Measurements from ENCODE around the gene TSC2. TPM values are rescaled to one million over a fixed set of nuclear protein-coding genes. Genes with fewer than 3 reads are reported as not detected.
A peak's percentile ranks its signal among the peaks of the same experiment; 100 is the strongest.

Gene TSC2
- total and polyA plus RNA-seq, 9 of the 15 experiments (the other 6 are each of a cell fraction or from before 2014, with no cell fraction given) = 1.3 to 68.1 (median 16.6) TPM

DNA sequence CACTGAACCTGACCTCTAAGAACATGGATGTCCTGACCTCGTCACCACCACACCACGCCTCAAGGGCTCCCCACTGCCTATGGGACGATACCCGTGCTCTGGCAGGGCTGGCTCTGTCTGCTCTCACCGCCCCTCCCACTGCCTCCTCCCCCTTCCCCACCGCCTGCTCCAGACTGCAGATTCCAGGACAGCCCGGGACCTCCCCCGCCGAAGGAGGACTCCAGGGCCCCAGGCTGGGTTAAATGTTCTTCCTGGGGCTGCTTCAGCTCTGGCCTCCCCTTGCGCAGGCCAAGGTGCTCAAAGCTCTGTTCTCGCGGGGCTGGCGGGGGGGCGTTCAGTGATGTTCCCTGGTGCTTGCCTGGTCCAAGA lies 25.1 kb upstream of the TSC2 start (continued):
- TF ChIP-seq, protein P1, sequence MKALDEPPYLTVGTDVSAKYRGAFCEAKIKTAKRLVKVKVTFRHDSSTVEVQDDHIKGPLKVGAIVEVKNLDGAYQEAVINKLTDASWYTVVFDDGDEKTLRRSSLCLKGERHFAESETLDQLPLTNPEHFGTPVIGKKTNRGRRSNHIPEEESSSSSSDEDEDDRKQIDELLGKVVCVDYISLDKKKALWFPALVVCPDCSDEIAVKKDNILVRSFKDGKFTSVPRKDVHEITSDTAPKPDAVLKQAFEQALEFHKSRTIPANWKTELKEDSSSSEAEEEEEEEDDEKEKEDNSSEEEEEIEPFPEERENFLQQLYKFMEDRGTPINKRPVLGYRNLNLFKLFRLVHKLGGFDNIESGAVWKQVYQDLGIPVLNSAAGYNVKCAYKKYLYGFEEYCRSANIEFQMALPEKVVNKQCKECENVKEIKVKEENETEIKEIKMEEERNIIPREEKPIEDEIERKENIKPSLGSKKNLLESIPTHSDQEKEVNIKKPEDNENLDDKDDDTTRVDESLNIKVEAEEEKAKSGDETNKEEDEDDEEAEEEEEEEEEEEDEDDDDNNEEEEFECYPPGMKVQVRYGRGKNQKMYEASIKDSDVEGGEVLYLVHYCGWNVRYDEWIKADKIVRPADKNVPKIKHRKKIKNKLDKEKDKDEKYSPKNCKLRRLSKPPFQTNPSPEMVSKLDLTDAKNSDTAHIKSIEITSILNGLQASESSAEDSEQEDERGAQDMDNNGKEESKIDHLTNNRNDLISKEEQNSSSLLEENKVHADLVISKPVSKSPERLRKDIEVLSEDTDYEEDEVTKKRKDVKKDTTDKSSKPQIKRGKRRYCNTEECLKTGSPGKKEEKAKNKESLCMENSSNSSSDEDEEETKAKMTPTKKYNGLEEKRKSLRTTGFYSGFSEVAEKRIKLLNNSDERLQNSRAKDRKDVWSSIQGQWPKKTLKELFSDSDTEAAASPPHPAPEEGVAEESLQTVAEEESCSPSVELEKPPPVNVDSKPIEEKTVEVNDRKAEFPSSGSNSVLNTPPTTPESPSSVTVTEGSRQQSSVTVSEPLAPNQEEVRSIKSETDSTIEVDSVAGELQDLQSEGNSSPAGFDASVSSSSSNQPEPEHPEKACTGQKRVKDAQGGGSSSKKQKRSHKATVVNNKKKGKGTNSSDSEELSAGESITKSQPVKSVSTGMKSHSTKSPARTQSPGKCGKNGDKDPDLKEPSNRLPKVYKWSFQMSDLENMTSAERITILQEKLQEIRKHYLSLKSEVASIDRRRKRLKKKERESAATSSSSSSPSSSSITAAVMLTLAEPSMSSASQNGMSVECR (CRISPR knock-in tag; IDR thresholded peaks at IDR 0.05) = 0 out of 2 replicates have a peak, but pooled peaks have one; percentile 1
- TF ChIP-seq KDM2B (CRISPR knock-in tag; IDR thresholded peaks at IDR 0.05) = peak; percentile 40; the same call in 1 of the 2 replicates
- no peak for TF ChIP-seq ZNF507 (tag; conservative IDR thresholded peaks at IDR 0.05)

Measured in K562 (cell line).